PFSK-1 (cell line): ENCODE results near the gene FCRL5.

Experiments used
- FOXP2 ChIP-seq: optimal IDR thresholded peaks from 2 replicates; pipeline ENCODE3; 2011; ENCODE audit warnings: borderline replicate concordance, control low read depth, inconsistent platforms; ENCODE audit not compliant: insufficient read depth; ENCODE audit errors: extremely low read length, extremely low read depth
- POLR2AphosphoS5 ChIP-seq: IDR thresholded peaks from 2 replicates; pipeline ENCODE4 v1.6.1; 2012; ENCODE audit warnings: low read depth, mild to moderate bottlenecking, control low read depth, low read length, moderate library complexity
- REST ChIP-seq, 2 experiments: IDR thresholded peaks; 2 replicates each; pipeline versions ENCODE4 v1.6.1 to v1.8.0; 2011 to 2012; ENCODE audit warnings: low read depth in 2 of 2, low read length in 2 of 2, control low read depth in 1 of 2, inconsistent platforms in 1 of 2, mild to moderate bottlenecking in 1 of 2, moderate library complexity in 1 of 2; ENCODE audit not compliant: insufficient read depth in 1 of 2
- SIN3A ChIP-seq: IDR thresholded peaks from 2 replicates; pipeline ENCODE4 v1.6.1; 2012; ENCODE audit warnings: mild to moderate bottlenecking, low read length, moderate library complexity, borderline replicate concordance; ENCODE audit not compliant: insufficient read depth
- TAF1 ChIP-seq: IDR thresholded peaks from 2 replicates; pipeline ENCODE4 v1.6.1; 2012; ENCODE audit warnings: low read length, control low read depth, borderline replicate concordance; ENCODE audit not compliant: insufficient read depth

FCRL5 gene

DNA sequence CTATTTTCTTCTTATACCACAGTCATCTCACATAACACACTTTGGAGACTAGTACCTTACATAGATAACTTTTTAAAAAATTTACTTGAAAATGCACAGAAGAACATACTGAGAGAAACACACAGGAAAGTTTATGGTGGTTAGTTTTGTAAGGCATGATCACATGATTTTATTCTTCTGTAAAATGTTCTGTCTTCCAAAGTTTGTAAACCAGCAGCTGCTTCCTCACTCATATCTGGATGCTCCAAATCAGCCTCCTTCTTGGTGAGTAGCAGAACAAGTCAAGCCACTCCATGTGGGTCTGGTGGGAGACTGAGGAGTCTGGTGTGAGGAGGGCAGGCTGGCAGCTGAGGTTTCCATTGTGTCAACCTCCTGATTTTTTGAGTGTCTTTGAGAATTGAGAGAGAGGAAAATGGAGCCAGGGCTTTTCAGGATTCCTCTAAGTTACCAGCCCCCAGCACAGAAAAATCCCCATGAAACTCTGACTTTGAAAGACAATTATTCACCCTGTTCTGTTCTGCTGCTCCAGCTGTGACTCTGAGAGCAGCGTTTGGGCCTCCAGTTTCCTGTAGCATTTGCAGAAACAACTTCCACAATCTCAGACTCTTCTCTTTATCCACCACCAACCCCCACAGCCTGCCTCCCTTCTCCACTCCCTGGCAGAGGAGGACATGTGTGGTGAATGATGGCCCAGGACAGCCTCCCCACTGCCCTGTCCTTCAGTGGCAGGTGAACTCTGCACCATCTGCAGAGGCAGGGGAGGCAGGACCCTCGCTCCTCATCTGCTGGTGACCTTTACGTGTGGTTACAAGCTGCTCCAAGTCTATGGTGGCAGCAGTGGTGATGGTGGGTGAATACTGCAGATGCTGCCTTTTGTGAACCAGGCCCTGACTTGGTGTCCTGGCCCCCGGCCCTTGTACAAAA lies 82.3 kb downstream of the FCRL5 start:
- TF ChIP-seq TAF1 (no peak), FOXP2 (no peak), SIN3A (no peak), POLR2AphosphoS5 (no peak), REST (IDR thresholded peaks at IDR 0.05; ENCODE audit: insufficient read depth in 1 of 2, low read depth in 2 of 2, low read length in 2 of 2) (no peak)

DNA sequence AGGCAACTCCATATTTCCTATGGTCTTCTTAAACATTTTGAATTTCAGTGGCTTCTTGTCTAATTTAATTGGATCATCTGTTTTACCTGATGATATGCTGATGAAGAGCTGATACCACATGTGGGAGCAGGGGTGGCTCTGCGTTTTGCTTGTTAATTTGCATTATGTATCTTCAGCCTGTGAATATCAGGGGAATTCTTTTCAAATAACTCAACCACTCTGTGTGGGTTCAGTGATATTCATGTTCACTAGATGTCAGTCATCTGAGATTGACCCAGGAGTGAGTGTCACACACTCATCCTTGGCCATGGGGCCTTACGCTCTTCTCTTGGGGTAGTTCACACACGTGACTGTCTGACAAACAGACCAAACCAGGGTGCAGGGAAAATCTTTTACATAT lies 83.0 kb downstream of the FCRL5 start:
- TF ChIP-seq SIN3A (no peak), TAF1 (no peak), REST (IDR thresholded peaks at IDR 0.05; ENCODE audit: insufficient read depth in 1 of 2, low read depth in 2 of 2, low read length in 2 of 2) (no peak), POLR2AphosphoS5 (no peak), FOXP2 (no peak)

DNA sequence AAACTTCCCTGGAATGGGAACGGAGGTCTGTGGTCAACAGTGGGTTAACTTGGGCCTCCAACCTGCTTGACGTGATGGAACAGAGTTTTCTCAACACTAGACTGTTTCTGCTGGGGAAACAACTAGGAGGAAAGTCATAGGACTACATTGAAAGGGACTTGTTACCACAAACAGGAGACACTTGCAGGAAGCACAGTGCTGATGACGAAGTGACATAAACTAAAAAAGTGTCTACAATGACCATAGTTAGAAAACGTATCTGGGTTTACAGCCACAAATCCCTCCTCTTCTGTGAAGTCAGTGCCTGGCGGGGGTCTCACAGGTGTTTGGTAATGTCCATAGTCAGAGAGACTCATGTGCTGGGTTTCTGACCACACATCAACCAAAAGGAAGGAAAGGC lies 86.3 kb downstream of the FCRL5 start:
- TF ChIP-seq TAF1: no peak
- no peak for TF ChIP-seq SIN3A
- no peak for TF ChIP-seq FOXP2
- TF ChIP-seq REST (IDR thresholded peaks at IDR 0.05; ENCODE audit: insufficient read depth in 1 of 2, low read depth in 2 of 2, low read length in 2 of 2): no peak
